Measurements from ENCODE around the gene KRTAP10-6.
"Not testable (repeated sequence)": the region's sequence is repeated elsewhere in the genome, so short reads cannot be mapped to it uniquely, and the experiment has no call there.

Gene KRTAP10-6

DNA sequence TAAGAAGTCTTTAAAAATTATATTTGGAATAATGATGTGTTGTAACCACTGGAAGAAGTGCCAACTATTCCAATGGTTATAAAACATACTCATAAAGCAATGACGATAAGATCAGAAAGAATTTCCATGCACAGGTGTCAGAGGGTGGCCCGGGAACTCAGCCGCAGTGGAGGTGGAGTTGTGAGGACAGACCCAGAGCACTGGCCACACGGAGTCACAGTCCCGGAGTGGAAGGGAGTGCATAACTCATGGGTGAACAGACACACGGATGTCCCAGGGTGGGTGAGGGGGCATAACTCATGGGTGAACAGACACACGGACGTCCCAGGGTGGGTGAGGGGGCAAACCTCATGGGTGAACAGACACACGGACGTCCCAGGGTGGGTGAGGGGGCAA, 16.3 kb downstream of the KRTAP10-6 start:
- no peak for DNase-seq (ENCODE audit: low spot score)

GRCh38 chr21:44575307-44576024, 16.8 kb downstream of the KRTAP10-6 start:
- no peak for DNase-seq (ENCODE audit: low spot score)

DNA sequence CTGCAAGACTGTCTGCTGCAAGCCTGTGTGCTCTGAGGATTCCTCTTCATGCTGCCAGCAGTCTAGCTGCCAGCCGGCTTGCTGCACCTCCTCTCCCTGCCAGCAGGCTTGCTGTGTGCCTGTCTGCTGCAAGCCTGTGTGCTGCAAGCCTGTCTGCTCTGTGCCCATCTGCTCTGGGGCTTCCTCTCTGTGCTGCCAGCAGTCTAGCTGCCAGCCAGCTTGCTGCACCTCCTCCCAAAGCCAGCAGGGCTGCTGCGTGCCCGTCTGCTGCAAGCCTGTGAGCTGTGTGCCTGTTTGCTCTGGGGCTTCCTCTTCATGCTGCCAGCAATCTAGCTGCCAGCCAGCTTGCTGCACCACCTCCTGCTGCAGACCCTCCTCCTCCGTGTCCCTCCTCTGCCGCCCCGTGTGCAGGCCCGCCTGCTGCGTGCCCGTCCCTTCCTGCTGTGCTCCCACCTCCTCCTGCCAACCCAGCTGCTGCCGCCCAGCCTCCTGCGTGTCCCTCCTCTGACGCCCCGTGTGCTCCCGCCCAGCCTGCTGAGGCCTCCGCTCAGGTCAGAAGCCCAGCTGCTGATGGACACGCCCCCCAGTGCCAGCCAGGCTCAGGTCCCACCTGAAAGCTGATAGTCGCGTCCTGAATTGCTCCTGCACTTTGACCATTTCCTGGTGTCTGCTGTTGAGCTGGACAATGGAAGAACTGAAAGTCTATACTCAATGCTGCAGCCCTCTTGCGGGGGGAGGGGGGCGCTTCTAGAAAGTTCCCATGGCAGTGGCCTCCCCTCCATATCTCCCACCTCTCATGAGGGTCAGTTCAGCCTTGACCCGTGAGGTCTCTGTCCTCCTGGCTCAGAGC, 17.6 kb downstream of the KRTAP10-6 start:
- DNase-seq (ENCODE audit: low spot score), result no peak

DNA sequence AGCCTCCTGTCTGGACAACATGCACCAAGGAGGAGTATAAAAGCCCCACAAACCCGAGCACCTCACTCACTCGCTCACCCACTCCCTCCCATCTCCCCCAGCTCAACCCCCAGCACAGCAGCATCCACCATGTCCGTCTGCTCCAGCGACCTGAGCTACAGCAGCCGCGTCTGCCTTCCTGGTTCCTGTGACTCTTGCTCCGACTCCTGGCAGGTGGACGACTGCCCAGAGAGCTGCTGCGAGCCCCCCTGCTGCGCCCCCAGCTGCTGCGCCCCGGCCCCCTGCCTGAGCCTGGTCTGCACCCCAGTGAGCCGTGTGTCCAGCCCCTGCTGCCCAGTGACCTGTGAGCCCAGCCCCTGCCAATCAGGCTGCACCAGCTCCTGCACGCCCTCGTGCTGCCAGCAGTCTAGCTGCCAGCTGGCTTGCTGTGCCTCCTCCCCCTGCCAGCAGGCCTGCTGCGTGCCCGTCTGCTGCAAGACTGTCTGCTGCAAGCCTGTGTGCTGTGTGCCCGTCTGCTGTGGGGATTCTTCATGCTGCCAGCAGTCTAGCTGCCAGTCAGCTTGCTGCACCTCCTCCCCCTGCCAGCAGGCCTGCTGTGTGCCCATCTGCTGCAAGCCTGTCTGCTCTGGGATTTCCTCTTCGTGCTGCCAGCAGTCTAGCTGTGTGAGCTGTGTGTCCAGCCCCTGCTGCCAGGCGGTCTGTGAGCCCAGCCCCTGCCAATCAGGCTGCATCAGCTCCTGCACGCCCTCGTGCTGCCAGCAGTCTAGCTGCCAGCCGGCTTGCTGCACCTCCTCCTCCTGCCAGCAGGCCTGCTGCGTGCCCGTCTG, 18.5 kb downstream of the KRTAP10-6 start, which contains the start of gene KRTAP10-4:
Gene KRTAP10-4, plus strand, starts transcription at position 100 of the 827 bp plus-strand sequence. Its CDS starts 30 bp downstream, at position 130.
- not testable (repeated sequence) for DNase-seq (ENCODE audit: low spot score)

DNA sequence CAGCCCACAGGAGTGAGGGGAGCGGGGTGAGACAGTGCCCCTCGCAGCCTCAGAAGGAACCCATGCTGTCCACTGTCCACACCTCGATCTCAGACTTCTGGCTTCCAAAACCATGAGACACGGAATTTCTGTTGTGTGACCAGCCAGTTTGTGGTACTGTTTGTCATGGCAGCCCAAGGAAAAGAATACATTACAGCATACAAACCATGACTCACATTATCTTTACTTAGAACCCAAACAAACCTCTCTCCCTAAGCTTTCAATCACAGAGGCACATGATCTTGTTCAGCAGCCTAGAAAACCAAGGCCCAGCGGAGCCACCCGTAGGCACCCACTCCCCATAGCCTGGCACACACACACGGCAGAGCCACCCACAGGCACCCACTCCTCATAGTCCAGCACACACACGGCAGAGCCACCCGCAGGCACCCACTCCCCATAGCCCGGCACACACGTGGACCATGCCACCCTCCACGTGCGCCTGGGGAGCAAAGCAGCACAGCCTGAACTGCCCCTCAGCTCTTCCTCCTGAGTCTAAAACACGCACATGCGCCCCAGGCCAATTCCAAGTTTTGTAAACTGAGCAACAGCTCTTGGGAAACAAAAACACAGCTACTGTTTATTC, 19.2 kb downstream of the KRTAP10-6 start:
- DNase-seq (ENCODE audit: low spot score), result no peak

DNA sequence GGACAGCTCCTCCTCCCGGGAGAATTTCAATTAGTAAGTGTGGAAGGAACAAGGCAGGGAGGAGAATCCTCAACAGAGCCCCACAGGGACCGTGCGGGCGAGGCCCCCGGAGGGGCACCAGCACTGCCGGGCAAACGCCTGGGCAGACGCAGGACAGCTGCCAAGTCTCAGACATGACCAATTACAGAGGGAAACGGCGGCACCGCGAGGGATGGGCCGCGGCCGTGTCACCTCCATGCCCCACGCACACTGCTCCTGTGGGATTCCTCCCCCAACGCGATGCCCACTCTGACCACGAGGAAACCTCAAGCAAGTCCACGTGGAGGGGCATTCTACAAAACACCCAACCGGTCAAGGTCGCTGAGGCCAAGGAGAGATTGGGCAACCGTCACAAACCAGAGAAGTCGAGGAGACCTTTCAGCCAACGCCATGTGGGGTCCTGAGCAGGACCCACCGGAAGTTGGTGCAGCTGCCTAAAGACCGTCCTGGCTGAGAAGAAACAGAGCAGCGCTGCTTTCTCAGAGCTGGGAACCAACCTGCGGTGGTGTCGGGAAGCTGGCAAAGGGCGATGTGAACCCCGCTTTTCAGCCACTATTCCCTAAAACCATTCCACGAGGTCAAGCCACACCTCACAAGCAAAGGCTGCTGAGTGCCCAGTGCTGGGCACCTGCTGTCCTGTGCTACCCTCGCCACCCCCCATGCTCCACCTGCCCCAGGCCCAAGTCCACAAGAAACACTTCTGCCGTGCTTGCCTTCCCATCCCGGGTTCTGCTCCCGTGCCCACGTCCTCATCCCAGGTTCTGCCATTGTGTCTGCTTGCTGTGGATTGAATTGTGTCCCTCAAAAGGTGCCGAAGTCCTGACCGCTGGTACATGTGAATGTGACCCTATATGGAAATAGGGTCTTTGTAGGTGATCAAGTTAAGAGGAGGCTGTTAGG, 20.2 kb downstream of the KRTAP10-6 start:
- no peak for DNase-seq (ENCODE audit: low spot score)

DNA sequence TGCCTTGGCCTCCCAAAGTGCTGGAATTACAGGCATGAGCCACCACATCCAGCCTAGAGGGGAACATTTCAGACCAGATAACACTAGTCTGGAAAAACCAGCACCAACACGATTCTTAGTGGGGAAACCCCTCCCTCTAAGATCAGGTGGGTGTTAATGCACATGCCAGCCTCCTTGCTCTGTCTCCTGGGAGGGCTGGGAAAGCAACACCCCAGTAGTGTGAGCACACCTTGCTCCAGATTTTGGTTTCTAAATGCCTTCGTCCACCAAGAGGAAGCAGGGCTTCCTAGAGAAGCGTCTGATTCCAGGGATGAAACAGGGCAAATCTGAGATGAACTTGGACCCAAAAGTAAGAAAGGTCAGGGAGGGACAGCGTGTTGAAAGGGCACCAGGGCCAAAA, 21.0 kb downstream of the KRTAP10-6 start:
- no peak for DNase-seq (ENCODE audit: low spot score)

DNA sequence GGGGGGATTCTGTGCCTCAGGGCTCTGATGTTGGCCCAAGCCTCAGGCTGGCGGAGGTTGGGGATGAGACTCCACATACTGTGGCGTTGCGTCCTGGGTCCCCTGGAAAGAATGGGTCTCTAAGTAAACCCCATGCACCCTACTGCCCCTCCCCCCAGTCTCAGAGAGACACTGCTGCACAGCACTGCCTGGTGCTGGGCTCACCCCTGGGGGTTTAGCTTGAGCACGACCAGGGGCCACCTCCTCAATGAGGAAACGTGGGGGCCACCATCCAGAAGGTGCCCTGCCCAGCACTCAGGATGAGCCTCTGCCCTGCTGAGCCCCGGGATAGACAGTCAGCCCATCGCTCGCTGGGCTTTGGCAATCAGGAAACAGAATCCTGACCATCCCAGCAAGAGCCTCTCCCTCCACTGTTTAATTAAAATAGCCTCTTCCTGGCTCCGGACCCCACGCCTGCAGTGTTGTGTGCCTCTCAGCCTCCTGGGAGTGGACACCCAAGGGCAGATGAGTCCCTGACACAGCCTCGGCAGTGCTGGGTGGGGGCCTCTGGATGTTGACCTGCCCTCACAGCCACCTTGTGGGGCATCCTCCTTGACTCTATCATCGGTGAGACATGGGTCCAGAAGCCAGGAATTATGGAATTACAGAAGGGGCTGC, 22.3 kb downstream of the KRTAP10-6 start:
- DNase-seq (ENCODE audit: low spot score), result no peak

- no peak for DNase-seq (ENCODE audit: low spot score)
These were observed 23.4 kb downstream of the KRTAP10-6 start for GRCh38 chr21:44568667-44569556.

DNA sequence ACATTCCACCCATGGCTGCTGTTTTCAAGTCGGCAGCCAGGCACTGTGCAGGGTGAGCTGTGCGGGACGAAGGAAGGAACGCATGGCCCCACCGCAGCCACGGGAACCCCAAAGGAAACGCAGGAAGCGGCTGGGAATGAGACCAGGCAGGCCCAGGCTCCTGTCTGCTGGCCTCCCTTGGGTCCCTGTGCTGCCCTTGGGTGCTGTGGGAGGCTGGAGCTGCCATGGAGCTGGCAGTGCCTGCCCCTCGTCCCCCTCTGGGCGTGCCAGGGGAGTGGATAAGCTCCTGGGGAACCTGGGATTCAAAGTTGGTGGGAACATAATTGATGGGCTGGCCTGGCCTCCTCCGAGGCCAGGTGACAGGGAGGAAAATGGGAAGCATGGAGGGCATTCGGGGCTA, 24.0 kb downstream of the KRTAP10-6 start:
- no peak for DNase-seq (ENCODE audit: low spot score)

- DNase-seq (ENCODE audit: low spot score), result no peak
These were observed 24.7 kb downstream of the KRTAP10-6 start for GRCh38 chr21:44567481-44568171.

GRCh38 chr21:44566403-44566802, 25.9 kb downstream of the KRTAP10-6 start:
- no peak for DNase-seq (ENCODE audit: low spot score)

- no peak for DNase-seq (ENCODE audit: low spot score)
These were observed 27.3 kb downstream of the KRTAP10-6 start for GRCh38 chr21:44564886-44565598.

DNA sequence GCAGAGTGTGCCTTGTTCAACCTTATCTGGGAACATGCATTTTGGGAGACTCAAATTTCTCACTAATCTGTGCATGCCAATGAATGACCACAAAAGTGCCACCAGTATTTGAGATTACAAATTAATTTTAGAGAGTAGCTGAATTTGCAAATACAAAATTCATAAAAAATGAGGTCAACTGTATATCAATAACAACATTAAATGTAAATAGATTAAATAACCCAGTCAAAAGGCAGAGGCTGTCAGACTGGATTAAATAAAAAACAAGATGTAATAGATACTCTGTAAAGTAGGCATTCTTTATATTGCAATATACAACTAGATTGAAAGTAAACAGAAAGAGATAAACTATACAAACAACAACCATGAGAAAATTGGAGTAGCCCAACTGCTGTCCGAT, 28.2 kb downstream of the KRTAP10-6 start:
- DNase-seq (ENCODE audit: low spot score), result no peak

DNA sequence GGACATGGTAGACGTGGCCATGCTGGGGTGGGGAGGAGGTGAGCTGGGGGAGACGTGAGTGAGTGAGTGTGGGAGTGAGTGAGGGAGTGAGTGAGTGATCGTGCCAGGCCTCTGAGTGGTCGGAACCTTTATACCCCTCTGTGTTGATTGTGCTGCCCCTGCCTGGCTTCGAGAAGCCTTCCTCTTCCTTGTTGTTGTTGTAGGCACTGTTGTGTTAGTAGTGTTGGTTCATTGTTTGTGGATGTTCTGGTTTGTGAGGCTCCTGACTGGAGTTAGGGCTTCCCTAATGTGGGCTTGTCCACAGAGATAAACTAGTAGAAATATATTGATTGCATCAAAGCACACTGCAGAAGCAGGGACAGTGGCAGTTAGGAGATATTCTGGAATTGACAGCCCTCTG, 33.6 kb downstream of the KRTAP10-6 start, which contains the start of gene KRTAP10-3:
Gene KRTAP10-3, minus strand, starts transcription at position 101 of the 400 bp plus-strand sequence. Its CDS starts 80 bp downstream, at position 21.
- DNase-seq (ENCODE audit: low spot score), result no peak

DNA sequence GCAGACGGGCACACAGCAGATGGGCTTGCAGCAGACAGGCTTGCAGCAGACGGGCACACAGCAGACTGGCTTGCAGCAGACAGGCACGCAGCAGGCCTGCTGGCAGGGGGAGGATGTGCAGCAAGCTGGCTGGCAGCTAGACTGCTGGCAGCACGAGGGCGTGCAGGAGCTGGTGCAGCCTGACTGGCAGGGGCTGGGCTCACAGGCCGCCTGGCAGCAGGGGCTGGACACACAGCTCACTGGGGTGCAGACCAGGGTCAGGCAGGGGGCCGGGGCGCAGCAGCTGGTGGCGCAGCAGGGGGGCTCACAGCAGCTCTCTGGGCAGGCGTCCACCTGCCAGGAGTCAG, 34.0 kb downstream of the KRTAP10-6 start:
- not testable (repeated sequence) for DNase-seq (ENCODE audit: low spot score)

- no peak for DNase-seq (ENCODE audit: low spot score)
These were observed 34.6 kb downstream of the KRTAP10-6 start for GRCh38 chr21:44557491-44558328.
